SIG-M5 treated with dmso at 0.1 percent for 504 hours (cell line): Measurements from ENCODE around the gene CLCN2.

Experiments used
- DNase-seq: peaks from one replicate; lab custom pipeline; 2025; ENCODE audit not compliant: unreplicated experiment; lab: John Stamatoyannopoulos, UW

The CLCN2 gene

GRCh38 chr3:184381261-184382224 lies 20.1 kb upstream of the CLCN2 start:
- DNase-seq = peak; percentile 48

GRCh38 chr3:184380627-184381260 lies 19.3 kb upstream of the CLCN2 start:
- no peak for DNase-seq

GRCh38 chr3:184380185-184380626 lies 18.8 kb upstream of the CLCN2 start:
- no peak for DNase-seq

GRCh38 chr3:184379358-184380184 lies 18.2 kb upstream of the CLCN2 start, which contains the start of gene CHRD:
Gene CHRD (plus strand): TSS chr3:184380054. CDS start chr3:184380319, 265 bp downstream.
- DNase-seq = no peak

GRCh38 chr3:184378651-184379357 lies 17.4 kb upstream of the CLCN2 start:
- no peak for DNase-seq

- no peak for DNase-seq
These were observed 16.6 kb upstream of the CLCN2 start, which contains the start of gene THPO for GRCh38 chr3:184377882-184378445. Gene THPO (minus strand): TSS chr3:184378207. CDS start chr3:184376259, 1,948 bp downstream.

GRCh38 chr3:184377374-184377773 lies 16.0 kb upstream of the CLCN2 start:
- DNase-seq = no peak

- no peak for DNase-seq
These were observed 14.5 kb upstream of the CLCN2 start for GRCh38 chr3:184375747-184376461.

- no peak for DNase-seq
These were observed 12.0 kb upstream of the CLCN2 start for GRCh38 chr3:184373422-184373821.

GRCh38 chr3:184372911-184373310 lies 11.5 kb upstream of the CLCN2 start:
- DNase-seq = no peak

GRCh38 chr3:184372296-184372821 lies 11.0 kb upstream of the CLCN2 start:
- DNase-seq = no peak

GRCh38 chr3:184371570-184372018 lies 10.2 kb upstream of the CLCN2 start:
- DNase-seq = peak; percentile 89

GRCh38 chr3:184368586-184369183 lies 7.3 kb upstream of the CLCN2 start:
- DNase-seq = no peak

GRCh38 chr3:184368116-184368515 lies 6.7 kb upstream of the CLCN2 start:
- DNase-seq = no peak

GRCh38 chr3:184366619-184367289 lies 5.3 kb upstream of the CLCN2 start:
- DNase-seq = peak; percentile 17

- peak; percentile 99 for DNase-seq
These were observed 1.5 kb upstream of the CLCN2 start for GRCh38 chr3:184362668-184363546.
